H1 (cell line): ENCODE results near the gene BRD4. TPM values are rescaled to one million over a fixed set of nuclear protein-coding genes. Genes with fewer than 3 reads are reported as not detected.
A peak's percentile ranks its signal among the peaks of the same experiment; 100 is the strongest.

ENCODE experiments used
- CTCF ChIA-PET: fragments of 300-600 bp; sonication (Branson Sonifier 250); formaldehyde crosslinking; loops from one replicate; lab custom pipeline; 2021; ENCODE audit not compliant: partially characterized antibody; lab: Charles Lee
- POLR2A ChIA-PET: fragments of 300-600 bp; sonication (Branson Sonifier 250); formaldehyde crosslinking; loops from one replicate; lab custom pipeline; 2021; ENCODE audit warnings: inconsistent platforms; ENCODE audit not compliant: partially characterized antibody; lab: Charles Lee
- DNase-seq, 2 experiments: peaks; one replicate each; pipeline versions ENCODE4 v3.0.0 to v3.0.0-alpha.2; 2010 to 2022; ENCODE audit warnings: low spot score in 2 of 2, low read depth in 1 of 2, mixed read lengths in 1 of 2
- FAIRE-seq: peaks from 2 replicates; lab custom pipeline; 2011; peaks lifted over from hg19 to GRCh38; lab: Jason Lieb, UNC
- H2AFZ ChIP-seq: 2 replicates; pipeline ENCODE4 v1.8.1; 2012; ENCODE audit warnings: low read length, inconsistent platforms
- H2AK5ac ChIP-seq: 2 replicates; pipeline ENCODE4 v1.6.1; 2013; ENCODE audit warnings: low read depth, low read length
- H2BK120ac ChIP-seq: replicated peaks from 2 replicates; pipeline ENCODE3; 2013; ENCODE audit warnings: low read depth, low read length, inconsistent platforms
- H2BK12ac ChIP-seq: 2 replicates; pipeline ENCODE4 v1.6.1; 2013; ENCODE audit warnings: low read depth, low read length
- H2BK15ac ChIP-seq: 2 replicates; pipeline ENCODE4 v1.6.1; 2013; ENCODE audit warnings: low read length
- H2BK20ac ChIP-seq: 2 replicates; pipeline ENCODE4 v1.6.1; 2013; ENCODE audit warnings: low read length
- H2BK5ac ChIP-seq: 2 replicates; pipeline ENCODE4 v1.6.1; 2013; ENCODE audit warnings: low read depth, low read length
- H3K14ac ChIP-seq: 2 replicates; pipeline ENCODE4 v1.6.1; 2013; ENCODE audit warnings: inconsistent platforms; ENCODE audit not compliant: insufficient read length
- H3K18ac ChIP-seq: 2 replicates; pipeline ENCODE4 v1.6.1; 2013; ENCODE audit warnings: low read length; ENCODE audit errors: extremely low read depth
- H3K23ac ChIP-seq: 2 replicates; pipeline ENCODE4 v1.6.1; 2013; ENCODE audit warnings: inconsistent platforms; ENCODE audit not compliant: insufficient read length
- H3K23me2 ChIP-seq: 2 replicates; pipeline ENCODE4 v1.6.1; 2013; ENCODE audit warnings: low read depth, low read length
- H3K27ac ChIP-seq: 2 replicates; pipeline ENCODE4 v1.6.1; 2011; ENCODE audit warnings: low read depth, low read length, inconsistent platforms
- H3K27me3 ChIP-seq, 4 experiments: replicated peaks in 1 of 4; 1 replicate in 1 of 4; 2 replicates in 3 of 4; pipeline versions ENCODE4 v1.6.1 to v1.8.1; 2011 to 2013; ENCODE audit warnings: low read length in 3 of 4, mild to moderate bottlenecking in 3 of 4, inconsistent platforms in 2 of 4, mixed read lengths in 2 of 4, moderate library complexity in 1 of 4; ENCODE audit not compliant: control insufficient read depth in 3 of 4, insufficient read depth in 3 of 4; ENCODE audit errors: extremely low read depth in 1 of 4
- H3K36me3 ChIP-seq, 4 experiments: 2 replicates each; pipeline versions ENCODE4 v1.6.1 to v1.8.1; 2011 to 2013; ENCODE audit warnings: mild to moderate bottlenecking in 4 of 4, low read length in 3 of 4, moderate library complexity in 2 of 4, control low read depth in 1 of 4, inconsistent platforms in 1 of 4; ENCODE audit not compliant: insufficient read depth in 4 of 4, control insufficient read depth in 2 of 4
- H3K4ac ChIP-seq: replicated peaks from 2 replicates; pipeline ENCODE3; 2013; ENCODE audit warnings: low read length, low read depth, mixed read lengths, inconsistent platforms; ENCODE audit not compliant: insufficient read length
- H3K4me1 ChIP-seq, 4 experiments: replicated peaks in 1 of 4; 1 replicate in 1 of 4; 2 replicates in 3 of 4; pipeline versions ENCODE4 v1.6.1 to v1.8.1; 2011 to 2013; ENCODE audit warnings: low read length in 3 of 4, inconsistent platforms in 2 of 4, mixed read lengths in 1 of 4; ENCODE audit not compliant: insufficient read depth in 4 of 4, control insufficient read depth in 3 of 4
- H3K4me2 ChIP-seq, 2 experiments: 2 replicates each; pipeline versions ENCODE4 v1.6.1 to v1.8.1; 2011 to 2013; ENCODE audit warnings: low read depth in 2 of 2, low read length in 2 of 2, control low read depth in 1 of 2, inconsistent platforms in 1 of 2, mild to moderate bottlenecking in 1 of 2; ENCODE audit not compliant: insufficient read depth in 1 of 2
- H3K4me3 ChIP-seq, 4 experiments: fragments of 200-600, 300-600 bp in 1 of 4; sonication (generic), shearing (Covaris generic), sonication (Bioruptor Twin) in 1 of 4; 2 replicates each; pipeline versions ENCODE4 v1.5.1 to v1.8.1; 2011 to 2016; ENCODE audit warnings: low read length in 4 of 4, low read depth in 3 of 4, control low read depth in 2 of 4, inconsistent platforms in 2 of 4, mild to moderate bottlenecking in 2 of 4, mixed read lengths in 1 of 4, moderate library complexity in 1 of 4; ENCODE audit not compliant: insufficient read depth in 2 of 4; ENCODE audit errors: extremely low read depth in 1 of 4
- H3K56ac ChIP-seq: replicated peaks from 2 replicates; pipeline ENCODE3; 2013; ENCODE audit warnings: low read depth, mild to moderate bottlenecking, mixed read lengths, low read length, inconsistent platforms; ENCODE audit not compliant: insufficient read length
- H3K79me1 ChIP-seq: 2 replicates; pipeline ENCODE4 v1.6.1; 2013; ENCODE audit warnings: low read depth, low read length, control low read depth
- H3K79me2 ChIP-seq, 2 experiments: 2 replicates each; pipeline versions ENCODE4 v1.6.1 to v1.8.1; 2012 to 2013; ENCODE audit warnings: low read length in 2 of 2, mild to moderate bottlenecking in 2 of 2, inconsistent platforms in 1 of 2; ENCODE audit not compliant: insufficient read depth in 2 of 2, control insufficient read depth in 1 of 2
- H3K9ac ChIP-seq, 4 experiments: replicated peaks in 1 of 4; 1 replicate in 1 of 4; 2 replicates in 3 of 4; pipeline versions ENCODE4 v1.6.1 to v1.8.1; 2011 to 2013; ENCODE audit warnings: low read depth in 3 of 4, low read length in 3 of 4, control low read depth in 2 of 4, mild to moderate bottlenecking in 2 of 4, moderate library complexity in 2 of 4, inconsistent platforms in 1 of 4; ENCODE audit errors: extremely low read depth in 1 of 4
- H3K9me3 ChIP-seq, 2 experiments: 2 replicates each; pipeline versions ENCODE4 v1.6.1 to v1.8.1; 2012 to 2013; ENCODE audit warnings: mild to moderate bottlenecking in 2 of 2, moderate library complexity in 2 of 2, control low read depth in 1 of 2, inconsistent platforms in 1 of 2, low read depth in 1 of 2, low read length in 1 of 2, mixed read lengths in 1 of 2; ENCODE audit not compliant: insufficient read depth in 2 of 2
- H4K20me1 ChIP-seq, 2 experiments: replicated peaks in 1 of 2; 2 replicates each; pipeline versions ENCODE3 to v1.8.1; 2011 to 2013; ENCODE audit warnings: inconsistent platforms in 2 of 2, low read length in 2 of 2, mild to moderate bottlenecking in 1 of 2; ENCODE audit not compliant: insufficient read depth in 2 of 2, control insufficient read depth in 1 of 2
- H4K5ac ChIP-seq: 2 replicates; pipeline ENCODE4 v1.6.1; 2013; ENCODE audit warnings: low read length, low read depth, mixed read lengths, inconsistent platforms; ENCODE audit not compliant: insufficient read length
- H4K8ac ChIP-seq: 2 replicates; pipeline ENCODE4 v1.8.0; 2013; ENCODE audit warnings: mild to moderate bottlenecking, moderate library complexity, low read length, inconsistent platforms; ENCODE audit not compliant: insufficient read depth; ENCODE audit errors: extremely low read depth
- H4K91ac ChIP-seq: replicated peaks from 2 replicates; pipeline ENCODE3; 2013; ENCODE audit warnings: low read length, mixed read lengths, inconsistent platforms; ENCODE audit not compliant: insufficient read length
- BACH1 ChIP-seq: IDR thresholded peaks from 2 replicates; pipeline ENCODE4 v1.6.1; 2012; ENCODE audit warnings: low read length, improper control_type of control experiment
- HDAC6 ChIP-seq: IDR thresholded peaks from one replicate; pipeline ENCODE4 v1.7.1; 2012; ENCODE audit warnings: low read depth, mild to moderate bottlenecking, inconsistent platforms, low read length, moderate library complexity
- RBBP5 ChIP-seq: IDR thresholded peaks from 2 replicates; pipeline ENCODE4 v1.7.1; 2012; ENCODE audit warnings: low read depth, mild to moderate bottlenecking, inconsistent platforms, low read length, moderate library complexity, borderline replicate concordance
- SRF ChIP-seq: IDR thresholded peaks from 2 replicates; pipeline ENCODE4 v1.6.1; 2011; ENCODE audit warnings: mild to moderate bottlenecking, low read depth, low read length, moderate library complexity
- WGBS, 2 experiments: shearing (Covaris generic) in 1 of 2; methylation state at CpG; one replicate each; pipeline versions ENCODE4 v1.1.6 to v1.1.7; 2013 to 2015; ENCODE audit warnings: low lambda C conversion rate in 2 of 2, mixed read lengths in 2 of 2, inconsistent platforms in 1 of 2, low coverage in 1 of 2, missing lambda C conversion rate in 1 of 2; ENCODE audit not compliant: insufficient replicate concordance in 2 of 2, insufficient coverage in 1 of 2, insufficient read length in 1 of 2; ENCODE audit errors: extremely low coverage in 1 of 2, missing lambda C conversion rate in 1 of 2; 5-methylcytosine and 5-hydroxymethylcytosine counted together
- polyA plus RNA-seq, 7 experiments: library from polyadenylated mRNA; depleted of rRNA in 3 of 7; stranded (reverse) in 5 of 7; unstranded in 2 of 7; fragments of >200 nt in 5 of 7; fragments of 200-250 nt in 2 of 7; gene quantifications; 1 replicate in 5 of 7; 2 replicates in 1 of 7; 4 replicates in 1 of 7; pipeline versions ENCODE4 v1.2.1 to v1.2.3, GENCODE V29; 2011 to 2013; ENCODE audit warnings: missing spikeins in 2 of 7, mixed read lengths in 2 of 7
- total RNA-seq: library from RNA; stranded (reverse); fragmentation: NEBNext Ultra II Directional; extraction: Animal tissue kit (Norgen Biotek cat#: 25700); gene quantifications from 2 replicates; pipeline ENCODE4 v1.2.1, GENCODE V29; 2021

The BRD4 gene
- total and polyA plus RNA-seq, 2 of the 8 experiments (the other 6 are each of a cell fraction or from before 2014, with no cell fraction given): 14.1 to 146 TPM

- DNase-seq (no peak), FAIRE-seq (no peak)
- Histone ChIP-seq H3K23ac (no peak overlapping the region), H4K5ac (no peak overlapping the region), H2BK5ac (no peak overlapping the region), H3K4me2 (no peak overlapping the region), H2BK15ac (no peak overlapping the region), H3K9me3 (no peaks in the 10 kb centered on the region), H3K79me1 (peaks cover 23% of the 10 kb centered on the region), H3K56ac (no peak overlapping the region), H2BK12ac (no peak overlapping the region), H2BK20ac (no peak overlapping the region), H3K23me2 (no peaks in the 10 kb centered on the region), H3K18ac (no peak overlapping the region), H2AK5ac (no peak overlapping the region), H3K9ac (no peak overlapping the region), H3K4me3 (no peak overlapping the region), H3K36me3 (peaks cover 21 to 63% (median 46%) of the 10 kb centered on the region in 4 experiments), H4K20me1 (peaks cover 7 to 29% of the 10 kb centered on the region in 2 experiments), H3K79me2 (peaks cover 20 to 47% of the 10 kb centered on the region in 2 experiments; a peak in 3 of 4 replicates), H2BK120ac (no peak overlapping the region), H3K4ac (no peak overlapping the region), H3K4me1 (no peaks in the 10 kb centered on the region; a peak in 2 of 7 replicates), H3K27ac (no peak overlapping the region), H2AFZ (no peak overlapping the region), H4K91ac (no peak overlapping the region), H3K14ac (no peak overlapping the region), H4K8ac (0 out of 2 replicates have a peak overlapping the region, but pooled peaks have one; percentile 63), H3K27me3 (no peaks in the 10 kb centered on the region)
- POLR2A ChIA-PET: interaction anchor here (1.0 to 5.4 kb wide), 3 partner anchors 7 to 14 kb away, joined by 3 to 37 read pairs (median 3); partner anchors contain the start of gene AKAP8
- 94% methylated on average over 17 of the region's 17 CpGs; no CpG with 5 or more reads in 1 of the 2 experiments for WGBS, 2 experiments
- CTCF ChIA-PET: interaction anchor here (0.8 to 1.6 kb wide), 4 partner anchors 12 to 120 kb away, joined by 3 to 4 read pairs (median 4); no protein-coding TSS in a partner anchor
- TF ChIP-seq HDAC6 (no peak), BACH1 (no peak), SRF (no peak), RBBP5 (no peak)
Measured at GRCh38 chr19:15371786-15372380, 39.5 kb upstream of the BRD4 start.
